GM12878 (cell line): ENCODE data around the gene APOA4. TPM values are rescaled to one million over a fixed set of nuclear protein-coding genes. Genes with fewer than 3 reads are reported as not detected.

ENCODE experiments used
- ATAC-seq: fragments of 200-7000 bp; cut with Tn5 transposase; 3 replicates; pipeline ENCODE4 v1.9.1; 2020; ENCODE audit warnings: mild to moderate bottlenecking, moderate library complexity
- BruUV-seq: library from RNA; stranded (reverse); fragments of 400-500 nt; replicated peaks from 2 replicates; lab custom pipeline; 2021; lab: Mats Ljungman, UMichigan
- CTCF ChIA-PET: fragments of 300-600 bp; sonication (Branson Sonifier 250); formaldehyde crosslinking; extraction: SDS; loops from one replicate; lab custom pipeline; 2021; ENCODE audit warnings: inconsistent platforms; lab: Yijun Ruan, JAX
- POLR2A ChIA-PET: fragments of 350-600 bp; formaldehyde crosslinking; extraction: SDS; loops from one replicate; lab custom pipeline; 2021; ENCODE audit warnings: inconsistent platforms; lab: Charles Lee
- RAD21 ChIA-PET: fragments of 300-600 bp; sonication (Branson Sonifier 250); formaldehyde crosslinking; loops from one replicate; lab custom pipeline; 2023; ENCODE audit warnings: antibody characterized with exemption; ENCODE audit not compliant: unreplicated experiment; lab: Charles Lee
- SMC1A ChIA-PET: fragments of 300-600 bp; sonication (Branson Sonifier 250); formaldehyde crosslinking; loops from one replicate; lab custom pipeline; 2023; ENCODE audit not compliant: unreplicated experiment, uncharacterized antibody; lab: Charles Lee
- DNase-seq: peaks from one replicate; pipeline ENCODE4 v3.0.0-alpha.2; 2011; ENCODE audit warnings: low read depth, low spot score
- FAIRE-seq: peaks from 3 replicates; lab custom pipeline; 2011; peaks lifted over from hg19 to GRCh38; lab: Jason Lieb, UNC
- H2AFZ ChIP-seq: 2 replicates; pipeline ENCODE4 v1.6.0; 2011; ENCODE audit warnings: low read depth, low read length, control low read depth; ENCODE audit not compliant: control insufficient read depth
- H3K27ac ChIP-seq: 2 replicates; pipeline ENCODE4 v1.5.1; 2011; ENCODE audit warnings: control low read depth; ENCODE audit not compliant: control insufficient read depth, insufficient read depth
- H3K27me3 ChIP-seq, 2 experiments: replicated peaks in 1 of 2; 2 replicates each; pipeline versions ENCODE4 v1.6.0 to v1.6.1; 2011; ENCODE audit warnings: low read length in 1 of 2; ENCODE audit not compliant: control insufficient read depth in 2 of 2, insufficient read depth in 2 of 2
- H3K36me3 ChIP-seq, 2 experiments: 2 replicates each; pipeline ENCODE4 v1.5.1; 2011; ENCODE audit warnings: low read length in 1 of 2; ENCODE audit not compliant: control insufficient read depth in 2 of 2, insufficient read depth in 2 of 2
- H3K4me1 ChIP-seq: 2 replicates; pipeline ENCODE4 v1.6.1; 2011; ENCODE audit warnings: mild to moderate bottlenecking, low read length, moderate library complexity, mixed read lengths; ENCODE audit not compliant: control insufficient read depth, insufficient read depth
- H3K4me2 ChIP-seq: 2 replicates; pipeline ENCODE4 v1.6.0; 2011; ENCODE audit warnings: control low read depth; ENCODE audit not compliant: control insufficient read depth, insufficient read depth
- H3K4me3 ChIP-seq: fragments of 200-600 bp; sonication (generic); 2 replicates; pipeline ENCODE4 v1.5.1; 2016
- H3K79me2 ChIP-seq: 2 replicates; pipeline ENCODE4 v1.6.0; 2011; ENCODE audit warnings: low read length; ENCODE audit not compliant: control insufficient read depth, insufficient read depth
- H3K9ac ChIP-seq: 2 replicates; pipeline ENCODE4 v1.8.0; 2011; ENCODE audit warnings: low read length, control low read depth, mixed read lengths; ENCODE audit not compliant: control insufficient read depth, insufficient read depth
- H3K9me3 ChIP-seq: replicated peaks from 3 replicates; pipeline ENCODE4 v1.5.1; 2011; ENCODE audit warnings: mild to moderate bottlenecking, low read length; ENCODE audit not compliant: control insufficient read depth, insufficient read depth
- H4K20me1 ChIP-seq: 2 replicates; pipeline ENCODE4 v1.6.0; 2011; ENCODE audit not compliant: control insufficient read depth, insufficient read depth
- FOS ChIP-seq: IDR thresholded peaks from 3 replicates; pipeline ENCODE4 v1.6.1; 2011; ENCODE audit warnings: borderline replicate concordance; ENCODE audit not compliant: insufficient read length; ENCODE audit errors: extremely low read depth
- MTA3 ChIP-seq: IDR thresholded peaks from 2 replicates; pipeline ENCODE4 v1.6.1; 2012; ENCODE audit warnings: low read length, inconsistent platforms, borderline replicate concordance
- RB1 ChIP-seq: fragments of 450-650 bp; formaldehyde crosslinking; IDR thresholded peaks from 2 replicates; pipeline ENCODE4 v1.6.1; 2017; ENCODE audit warnings: mild to moderate bottlenecking, borderline replicate concordance
- WGBS: methylation state at CpG from one replicate; pipeline ENCODE4 v1.1.6; 2016; ENCODE audit warnings: low lambda C conversion rate; ENCODE audit not compliant: insufficient replicate concordance, insufficient coverage; ENCODE audit errors: missing lambda C conversion rate; 5-methylcytosine and 5-hydroxymethylcytosine counted together
- in situ Hi-C: fragments of 300-500 bp; cut with MboI; formaldehyde crosslinking; loops from 9 replicates; pipeline ENCODE4 v1.14.3; 2018; ENCODE audit warnings: mixed read lengths
- intact Hi-C: fragments of 100-400 bp; cut with micrococcal nuclease; formaldehyde crosslinking; loops from one replicate; pipeline ENCODE4 v1.14.2; 2022; ENCODE audit not compliant: unreplicated experiment
- polyA plus RNA-seq, 11 experiments: library from polyadenylated mRNA; depleted of rRNA in 4 of 11; unstranded in 6 of 11; stranded (reverse) in 5 of 11; fragments of >200 nt; fragmentation: Nextera tagmentation in 4 of 11; fragmentation: Illumina TruSeq in 1 of 11; extraction: Ambion mirVana in 4 of 11; extraction: Trizol in 1 of 11; gene quantifications; 1 replicate in 1 of 11; 2 replicates in 10 of 11; pipeline versions ENCODE4 v1.2.1 to v1.2.3, GENCODE V29; 2011 to 2016; ENCODE audit warnings: inconsistent platforms in 2 of 11, missing spikeins in 2 of 11, low read depth in 1 of 11
- total RNA-seq, 4 experiments: library from RNA; depleted of rRNA in 3 of 4; stranded (reverse); fragments of >200 nt in 3 of 4; fragmentation: Illumina TruSeq in 1 of 4; extraction: Trizol in 1 of 4; gene quantifications; 2 replicates each; pipeline versions ENCODE4 v1.2.1 to v1.2.3, GENCODE V29; 2013 to 2021
- TF ChIP-seq, protein P1 (sequence below): IDR thresholded peaks from 2 replicates; pipeline ENCODE4 v1.6.1; 2012; ENCODE audit warnings: low read depth, low read length, improper control_type of control experiment
- TF ChIP-seq, protein P2 (sequence below): fragments of 450-650 bp; IDR thresholded peaks from 2 replicates; pipeline ENCODE4 v1.6.1; 2018; ENCODE audit warnings: borderline replicate concordance, mild to moderate bottlenecking; ENCODE audit not compliant: partially characterized antibody

Gene APOA4
- total and polyA plus RNA-seq, 10 of the 15 experiments (the other 5 are each of a cell fraction or from before 2014, with no cell fraction given): not detected

DNA sequence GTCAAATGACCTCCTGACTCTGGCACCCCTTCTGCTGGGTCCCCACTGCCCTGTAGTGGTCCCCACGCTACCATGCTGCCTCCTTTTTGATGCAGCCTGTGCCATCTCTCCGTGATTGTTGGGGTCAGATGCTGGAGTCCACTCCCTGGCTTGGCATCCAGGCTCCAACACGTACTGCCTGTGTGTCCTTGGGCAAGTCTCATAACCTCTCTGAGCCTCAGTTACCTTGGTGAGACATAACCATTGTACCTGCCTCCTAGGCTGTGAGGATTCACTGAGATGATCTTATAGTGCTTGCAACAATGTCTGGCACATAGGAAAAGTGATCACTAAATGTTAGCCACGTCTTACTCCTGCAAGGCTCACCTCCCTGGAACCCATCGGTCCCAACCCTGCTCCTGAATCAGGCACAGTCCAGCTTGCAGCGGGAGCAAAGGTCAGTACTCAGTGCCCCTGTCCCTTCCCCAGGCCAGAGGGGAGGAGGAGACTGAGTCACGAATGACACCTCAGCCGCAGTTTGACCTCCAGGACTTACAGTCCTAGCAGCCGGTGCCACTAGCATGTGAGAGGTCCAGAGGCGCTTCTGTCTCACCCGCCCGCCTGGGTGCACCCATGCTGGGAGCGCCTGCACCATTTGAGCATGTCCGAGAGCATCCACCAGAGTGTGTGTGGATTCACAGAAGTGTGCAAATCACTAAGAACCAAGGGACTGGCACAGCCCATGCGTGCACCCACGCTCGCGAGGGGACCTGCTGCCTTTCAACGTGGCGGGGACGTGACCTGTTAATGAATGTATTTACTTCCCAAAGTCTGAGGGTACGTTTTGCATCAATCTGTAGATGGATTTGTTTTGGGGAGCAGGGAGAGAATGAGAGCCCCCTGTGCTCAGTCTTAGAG, 3.0 kb upstream of the APOA4 start:
- POLR2A ChIA-PET: no interaction called here
- SMC1A ChIA-PET: no interaction called here

More for the DNA sequence above, 3.0 kb upstream of the APOA4 start:
- FAIRE-seq (no peak), ATAC-seq (no peak), DNase-seq (no peak)
- Histone ChIP-seq H3K27ac (no peak overlapping the region), H4K20me1 (no peaks in the 10 kb centered on the region), H2AFZ (no peak overlapping the region), H3K4me3 (no peak overlapping the region), H3K4me2 (no peak overlapping the region), H3K79me2 (no peaks in the 10 kb centered on the region), H3K27me3 (no peaks in the 10 kb centered on the region), H3K4me1 (no peaks in the 10 kb centered on the region), H3K36me3 (no peaks in the 10 kb centered on the region), H3K9ac (no peak overlapping the region), H3K9me3 (no peaks in the 10 kb centered on the region)
- in situ Hi-C loops: no loop called here
- no TSS peak for BruUV-seq
- ChIA-PET CTCF (interaction anchor here (0.8 kb wide), 1 partner anchor 10 kb away, joined by 3 read pairs; no protein-coding TSS in a partner anchor), RAD21 (no interaction called here)
- no peak for TF ChIP-seq MTA3
- no peak for TF ChIP-seq FOS
- TF ChIP-seq RB1: no peak
- TF ChIP-seq, protein P1, sequence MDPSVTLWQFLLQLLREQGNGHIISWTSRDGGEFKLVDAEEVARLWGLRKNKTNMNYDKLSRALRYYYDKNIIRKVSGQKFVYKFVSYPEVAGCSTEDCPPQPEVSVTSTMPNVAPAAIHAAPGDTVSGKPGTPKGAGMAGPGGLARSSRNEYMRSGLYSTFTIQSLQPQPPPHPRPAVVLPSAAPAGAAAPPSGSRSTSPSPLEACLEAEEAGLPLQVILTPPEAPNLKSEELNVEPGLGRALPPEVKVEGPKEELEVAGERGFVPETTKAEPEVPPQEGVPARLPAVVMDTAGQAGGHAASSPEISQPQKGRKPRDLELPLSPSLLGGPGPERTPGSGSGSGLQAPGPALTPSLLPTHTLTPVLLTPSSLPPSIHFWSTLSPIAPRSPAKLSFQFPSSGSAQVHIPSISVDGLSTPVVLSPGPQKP: no peak
- TF ChIP-seq, protein P2, sequence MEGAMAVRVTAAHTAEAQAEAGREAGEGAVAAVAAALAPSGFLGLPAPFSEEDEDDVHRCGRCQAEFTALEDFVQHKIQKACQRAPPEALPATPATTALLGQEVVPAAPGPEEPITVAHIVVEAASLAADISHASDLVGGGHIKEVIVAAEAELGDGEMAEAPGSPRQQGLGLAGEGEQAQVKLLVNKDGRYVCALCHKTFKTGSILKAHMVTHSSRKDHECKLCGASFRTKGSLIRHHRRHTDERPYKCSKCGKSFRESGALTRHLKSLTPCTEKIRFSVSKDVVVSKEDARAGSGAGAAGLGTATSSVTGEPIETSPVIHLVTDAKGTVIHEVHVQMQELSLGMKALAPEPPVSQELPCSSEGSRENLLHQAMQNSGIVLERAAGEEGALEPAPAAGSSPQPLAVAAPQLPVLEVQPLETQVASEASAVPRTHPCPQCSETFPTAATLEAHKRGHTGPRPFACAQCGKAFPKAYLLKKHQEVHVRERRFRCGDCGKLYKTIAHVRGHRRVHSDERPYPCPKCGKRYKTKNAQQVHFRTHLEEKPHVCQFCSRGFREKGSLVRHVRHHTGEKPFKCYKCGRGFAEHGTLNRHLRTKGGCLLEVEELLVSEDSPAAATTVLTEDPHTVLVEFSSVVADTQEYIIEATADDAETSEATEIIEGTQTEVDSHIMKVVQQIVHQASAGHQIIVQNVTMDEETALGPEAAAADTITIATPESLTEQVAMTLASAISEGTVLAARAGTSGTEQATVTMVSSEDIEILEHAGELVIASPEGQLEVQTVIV: no peak
- intact Hi-C loops: no loop called here
- WGBS: 45% methylated on average over 22 of the region's 22 CpGs
